CD4-positive, alpha-beta T cell treated with Interleukin-4 for 1 hour (primary cell): Measurements from ENCODE around the gene TRIM3.
A peak's percentile ranks its signal among the peaks of the same experiment; 100 is the strongest.

Source experiments
- DNase-seq, 2 donors: peaks; one replicate each; pipeline ENCODE4 v3.0.0-alpha.2; 2020 to 2022

TRIM3 gene

GRCh38 chr11:6480299-6480914 is 6.7 kb upstream of the TRIM3 start:
- no peak for DNase-seq

DNA sequence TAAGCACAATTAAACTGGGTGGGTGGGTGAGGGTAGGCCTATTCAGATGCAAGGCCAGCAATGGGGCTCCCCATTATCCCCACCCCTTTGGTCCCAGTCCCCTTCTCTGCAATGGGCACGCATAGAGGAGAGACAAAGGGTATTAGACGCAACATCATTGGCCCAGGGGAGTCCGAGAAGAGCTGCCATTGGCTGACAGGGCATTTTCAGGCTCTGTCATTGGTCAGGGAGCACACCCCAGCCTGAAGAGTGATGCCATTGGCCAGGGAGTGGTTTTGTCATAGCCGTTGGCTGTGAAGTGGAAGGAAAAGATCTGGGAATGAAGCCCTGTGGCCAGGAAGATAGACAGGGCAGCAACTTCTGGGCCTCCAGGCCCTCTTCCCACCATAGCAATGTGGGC is 2.8 kb upstream of the TRIM3 start:
- DNase-seq: no peak

- no peak for DNase-seq
Measured at GRCh38 chr11:6475936-6476335, 2.2 kb upstream of the TRIM3 start.

- DNase-seq: peak in 1 of 2 donors; percentile 15
Measured at GRCh38 chr11:6474806-6475500, 1.2 kb upstream of the TRIM3 start.

- DNase-seq: no peak
Measured at GRCh38 chr11:6474413-6474792, 662 bp upstream of the TRIM3 start.

DNA sequence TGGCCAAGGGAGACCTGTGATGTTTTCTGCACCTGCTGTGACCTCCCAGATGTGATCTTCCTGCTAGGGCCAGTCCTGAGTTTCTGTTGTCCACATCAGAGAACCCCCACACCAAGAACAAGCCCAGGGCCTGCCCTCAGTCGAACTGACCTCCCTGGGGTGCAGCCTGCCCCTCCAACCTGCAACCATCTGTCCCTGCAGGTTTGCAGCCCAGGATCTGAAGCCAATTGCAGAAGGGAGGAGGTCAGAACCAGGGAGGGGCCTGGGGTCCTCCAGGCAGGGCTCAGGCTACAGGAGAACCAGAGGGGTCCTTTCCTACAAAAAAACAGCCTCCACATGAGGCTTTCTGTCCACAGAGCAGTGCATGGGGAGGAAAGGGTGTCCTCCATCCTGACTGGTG is 807 bp downstream of the TRIM3 start:
- no peak for DNase-seq

GRCh38 chr11:6469599-6469998 is 4.1 kb downstream of the TRIM3 start:
- DNase-seq: no peak

GRCh38 chr11:6468712-6469495 is 4.8 kb downstream of the TRIM3 start:
- DNase-seq: peak in 1 of 2 donors; percentile 70

- DNase-seq: no peak
Measured at GRCh38 chr11:6459099-6459450, 14.7 kb downstream of the TRIM3 start.

- DNase-seq: no peak
Measured at GRCh38 chr11:6458352-6459098, 15.2 kb downstream of the TRIM3 start.

GRCh38 chr11:6457581-6458320 is 16.0 kb downstream of the TRIM3 start:
- DNase-seq: no peak

DNA sequence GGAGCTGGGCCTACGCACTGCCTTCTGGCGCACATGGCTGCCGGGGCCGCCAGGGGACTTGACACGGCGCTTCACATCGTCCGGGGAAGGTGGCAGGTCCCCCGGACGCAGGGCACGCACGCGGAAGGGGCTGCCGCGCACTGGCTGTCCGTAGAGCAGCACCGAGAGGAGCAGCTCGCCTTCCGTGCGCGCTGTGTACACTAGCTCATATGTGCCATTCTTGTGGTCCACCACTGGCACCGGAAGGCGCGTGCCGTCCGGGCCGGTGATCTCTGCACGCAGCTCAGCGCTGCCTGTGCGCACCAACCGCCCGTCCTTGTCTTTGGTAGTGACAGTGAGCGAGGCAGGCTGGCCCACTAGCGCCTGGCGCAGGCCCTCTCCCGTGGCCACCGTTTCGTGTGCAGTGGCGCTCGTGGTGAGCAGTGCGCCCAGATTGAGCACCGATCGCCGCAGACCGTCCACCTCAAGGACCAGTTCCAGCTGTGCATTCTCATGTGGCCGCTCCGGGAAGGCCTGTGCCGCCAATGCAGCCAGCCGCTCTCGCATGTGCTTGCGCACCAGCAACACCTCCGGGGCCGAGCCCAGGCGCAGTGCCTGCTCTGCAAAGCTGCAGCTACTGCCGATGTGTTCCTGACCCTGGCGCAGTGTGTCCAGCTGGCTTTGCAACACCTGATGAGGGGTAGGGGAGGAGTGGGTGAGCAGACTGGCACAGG is 17.2 kb downstream of the TRIM3 start:
- no peak for DNase-seq

DNA sequence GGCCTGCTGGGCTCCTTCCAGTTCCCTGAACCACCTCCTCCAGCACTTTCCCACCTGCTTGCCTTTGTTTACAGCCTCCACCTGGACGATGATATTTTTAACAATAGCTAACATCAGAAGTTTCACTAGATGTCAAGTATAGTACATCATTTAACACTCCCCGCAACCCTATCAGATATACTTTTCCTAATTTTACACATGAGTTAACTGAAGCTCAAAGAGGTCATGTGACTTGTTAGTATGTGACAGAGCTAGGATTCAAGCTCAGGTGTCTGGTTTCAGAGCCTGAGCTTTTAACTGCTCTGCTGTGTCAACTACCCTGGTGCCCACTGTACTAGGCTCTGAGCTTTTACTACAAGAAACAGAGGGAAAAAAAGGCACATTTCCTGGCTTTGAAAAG is 18.7 kb downstream of the TRIM3 start:
- no peak for DNase-seq

DNA sequence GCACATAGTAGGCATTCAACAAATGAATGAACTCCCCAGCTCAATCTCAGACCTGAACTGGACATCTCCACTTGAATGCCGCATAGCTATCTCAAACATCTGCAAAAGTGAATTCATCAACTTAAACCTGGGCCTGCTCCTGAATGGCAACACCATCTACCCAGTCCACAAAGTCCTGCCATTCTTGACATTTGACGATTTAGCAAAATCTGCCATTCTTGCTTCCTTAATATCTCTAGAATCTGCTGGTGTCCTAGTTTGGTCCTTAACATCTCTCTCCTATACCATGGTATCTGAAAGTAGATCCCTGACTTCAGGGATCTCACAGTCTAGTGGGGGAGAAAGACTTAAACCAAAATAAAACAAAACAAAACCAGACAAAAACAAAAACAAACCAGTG is 20.6 kb downstream of the TRIM3 start:
- DNase-seq: no peak

GRCh38 chr11:6452219-6452618 is 21.5 kb downstream of the TRIM3 start:
- no peak for DNase-seq

- no peak for DNase-seq
Measured at GRCh38 chr11:6448574-6448973, 25.2 kb downstream of the TRIM3 start.

- DNase-seq: peak; percentile 60 to 61
Measured at GRCh38 chr11:6443269-6444003, 30.3 kb downstream of the TRIM3 start.

GRCh38 chr11:6442441-6442840 is 31.3 kb downstream of the TRIM3 start:
- DNase-seq: no peak

- DNase-seq: no peak
Measured at GRCh38 chr11:6440906-6441358, 32.8 kb downstream of the TRIM3 start, which contains the start of gene HPX. Gene HPX (minus strand): TSS chr11:6440987. CDS start chr11:6440963, 24 bp downstream.

GRCh38 chr11:6438979-6439571 is 34.7 kb downstream of the TRIM3 start:
- DNase-seq: peak; percentile 45 to 52

DNA sequence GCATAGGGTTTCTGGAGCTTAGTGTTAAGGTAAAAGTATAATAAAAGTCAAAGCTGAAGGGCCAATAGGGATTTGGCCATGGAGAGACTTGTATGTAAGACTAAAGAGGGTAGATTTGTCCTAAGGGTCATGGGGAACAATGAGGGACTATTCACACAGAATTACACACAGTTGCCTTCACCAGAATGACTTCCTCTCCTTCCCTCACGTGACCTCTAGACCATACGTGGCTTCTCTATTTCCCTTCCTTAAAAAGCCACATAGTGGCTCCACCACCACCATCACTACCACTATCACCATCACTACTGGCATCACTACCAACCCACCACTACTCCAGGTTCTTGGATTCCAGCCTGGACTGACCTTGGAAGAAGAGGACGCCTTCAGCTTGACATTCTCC is 35.7 kb downstream of the TRIM3 start:
- peak in 1 of 2 donors; percentile 27 for DNase-seq
